Measurements from ENCODE around the gene PLBD2.

The PLBD2 gene

DNA sequence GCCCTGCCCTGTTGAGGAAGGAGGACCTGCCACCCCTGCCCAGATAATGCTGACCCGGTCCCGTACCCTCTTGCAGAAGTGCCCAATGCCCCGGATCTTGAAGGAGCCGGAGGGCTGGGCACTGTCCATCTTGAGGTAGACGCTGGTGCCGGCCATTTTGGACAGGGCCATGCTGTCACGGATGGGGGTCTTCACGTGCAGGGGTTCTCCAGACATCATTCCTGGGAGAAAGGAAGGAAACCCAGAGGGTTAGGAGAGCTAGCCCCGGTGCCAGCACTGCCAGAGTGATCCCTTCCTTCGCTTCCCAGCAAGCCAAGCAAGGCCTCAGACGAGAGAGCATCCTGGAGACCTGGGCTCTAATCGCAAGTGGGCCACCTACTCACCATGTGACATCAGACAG is 41.1 kb downstream of the PLBD2 start:
- no peak for DNase-seq
- H3K27ac ChIP-seq (ENCODE audit: insufficient read depth in 1 of 2, low read depth in 1 of 2, low read length in 2 of 2, poor library complexity in 1 of 2, severe bottlenecking in 2 of 2) = no peak overlapping the region
- ChIA-PET POLR2A (no interaction called here), CTCF (no interaction called here)
- WGBS (ENCODE audit: insufficient coverage) = 94% methylated on average over 9 of the region's 12 CpGs
- H3K9me3 ChIP-seq (ENCODE audit: control extremely low read depth in 1 of 5, control insufficient read depth in 4 of 5, insufficient read depth in 2 of 5, low read depth in 1 of 5, low read length in 4 of 5) = no peaks in the 10 kb centered on the region
- H3K36me3 ChIP-seq (ENCODE audit: control insufficient read depth in 4 of 4, insufficient read depth in 4 of 4, low read length in 3 of 4) = no peaks in the 10 kb centered on the region
- peaks cover 0 to 19% (median 17%) of the 10 kb centered on the region in 4 experiments for H3K4me1 ChIP-seq (ENCODE audit: control extremely low read depth in 1 of 4, control insufficient read depth in 4 of 4, insufficient read depth in 4 of 4, low read length in 3 of 4)
- H3K4me3 ChIP-seq (ENCODE audit: control insufficient read depth in 1 of 7, extremely low read depth in 1 of 7, insufficient read depth in 4 of 7, low read depth in 2 of 7, low read length in 6 of 7) = no peak overlapping the region
- H3K27me3 ChIP-seq (replicated peaks in 2 of 5; ENCODE audit: control insufficient read depth in 4 of 5, insufficient read depth in 5 of 5, low read length in 4 of 5) = peaks cover 0 to 4% (median 0%) of the 10 kb centered on the region in 5 experiments

DNA sequence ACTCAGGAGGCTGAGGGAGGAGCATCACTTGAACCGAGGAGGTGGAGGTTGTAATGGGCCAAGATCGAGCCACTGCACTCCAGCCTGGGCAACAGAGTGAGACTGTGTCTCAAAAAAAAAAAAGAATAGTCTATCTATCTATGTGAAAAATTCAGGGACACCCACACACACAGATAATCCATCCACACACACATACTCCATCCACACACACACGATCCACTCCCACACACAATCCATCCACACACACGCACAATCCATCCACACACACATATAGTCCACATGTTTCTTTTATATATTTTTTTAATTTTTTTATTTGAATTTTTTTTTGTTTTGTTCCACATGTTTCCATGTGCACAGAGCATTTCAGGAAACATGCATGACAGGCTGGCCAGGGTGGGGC is 42.0 kb downstream of the PLBD2 start:
- peaks cover 0 to 4% (median 0%) of the 10 kb centered on the region in 5 experiments for H3K27me3 ChIP-seq (replicated peaks in 2 of 5; ENCODE audit: control insufficient read depth in 4 of 5, insufficient read depth in 5 of 5, low read length in 4 of 5)
- H3K4me1 ChIP-seq (ENCODE audit: control extremely low read depth in 1 of 4, control insufficient read depth in 4 of 4, insufficient read depth in 4 of 4, low read length in 3 of 4) = peaks cover 0 to 23% (median 17%) of the 10 kb centered on the region in 4 experiments
- ChIA-PET CTCF (interaction anchor here (0.7 to 1.8 kb wide), 3 partner anchors 8 to 30 kb away, joined by 3 read pairs; no protein-coding TSS in a partner anchor), POLR2A (no interaction called here)
- H3K9me3 ChIP-seq (ENCODE audit: control extremely low read depth in 1 of 5, control insufficient read depth in 4 of 5, insufficient read depth in 2 of 5, low read depth in 1 of 5, low read length in 4 of 5) = no peaks in the 10 kb centered on the region
- H3K27ac ChIP-seq (ENCODE audit: insufficient read depth in 1 of 2, low read depth in 1 of 2, low read length in 2 of 2, poor library complexity in 1 of 2, severe bottlenecking in 2 of 2) = no peak overlapping the region
- 100% methylated on average over 1 of the region's 4 CpGs for WGBS (ENCODE audit: insufficient coverage)
- no peaks in the 10 kb centered on the region for H3K36me3 ChIP-seq (ENCODE audit: control insufficient read depth in 4 of 4, insufficient read depth in 4 of 4, low read length in 3 of 4)
- H3K4me3 ChIP-seq (ENCODE audit: control insufficient read depth in 1 of 7, extremely low read depth in 1 of 7, insufficient read depth in 4 of 7, low read depth in 2 of 7, low read length in 6 of 7) = no peak overlapping the region
- no peak for DNase-seq

DNA sequence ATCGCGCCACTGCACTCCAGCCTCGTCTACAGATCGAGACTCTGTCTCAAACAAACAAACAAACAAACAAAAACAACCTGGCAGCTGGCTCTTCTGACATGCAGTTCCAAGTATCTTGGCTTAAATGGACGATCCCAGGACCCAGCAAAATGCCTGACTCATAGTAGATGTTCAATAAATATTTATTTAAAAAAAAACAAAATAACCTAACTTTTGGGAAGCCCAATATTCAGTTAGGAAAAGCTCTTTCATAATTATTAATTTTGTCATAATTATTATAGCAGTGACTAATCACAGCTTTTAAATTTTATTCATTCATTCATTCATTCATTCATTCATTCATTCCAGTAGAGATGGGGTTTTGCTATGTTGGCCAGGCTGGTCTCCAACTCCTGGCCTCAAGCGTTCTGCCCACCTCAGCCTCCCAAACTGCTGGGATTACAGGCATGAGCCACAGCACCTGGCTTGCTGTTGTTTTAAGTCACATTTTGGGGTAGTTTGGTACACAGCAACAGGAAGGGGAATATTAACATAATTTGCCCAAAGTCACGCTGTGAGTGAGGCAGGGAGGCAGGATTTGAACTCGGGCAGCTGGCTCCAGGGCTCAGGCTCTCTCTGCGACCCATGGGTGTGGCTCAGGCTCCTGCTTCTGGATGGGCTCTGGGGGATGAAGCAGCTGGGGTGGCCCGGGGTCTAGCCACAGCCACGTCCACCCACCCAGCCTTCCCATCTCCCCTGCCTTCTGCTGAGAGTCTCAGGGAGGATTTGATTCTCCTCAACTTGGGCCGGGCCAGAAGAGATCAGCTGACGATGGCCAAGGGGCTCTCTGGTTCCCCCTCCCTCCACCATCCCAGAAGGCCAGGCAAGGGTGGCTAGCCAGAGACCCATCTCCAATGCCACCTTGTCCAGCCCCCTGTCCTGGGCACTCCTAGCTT is 42.9 kb downstream of the PLBD2 start:
- ChIA-PET CTCF (interaction anchor here (0.7 to 1.8 kb wide), 3 partner anchors 9 to 31 kb away, joined by 3 read pairs; no protein-coding TSS in a partner anchor), POLR2A (interaction anchor here (0.6 kb wide), 1 partner anchor 43 kb away, joined by 4 read pairs; no protein-coding TSS in a partner anchor)

DNA sequence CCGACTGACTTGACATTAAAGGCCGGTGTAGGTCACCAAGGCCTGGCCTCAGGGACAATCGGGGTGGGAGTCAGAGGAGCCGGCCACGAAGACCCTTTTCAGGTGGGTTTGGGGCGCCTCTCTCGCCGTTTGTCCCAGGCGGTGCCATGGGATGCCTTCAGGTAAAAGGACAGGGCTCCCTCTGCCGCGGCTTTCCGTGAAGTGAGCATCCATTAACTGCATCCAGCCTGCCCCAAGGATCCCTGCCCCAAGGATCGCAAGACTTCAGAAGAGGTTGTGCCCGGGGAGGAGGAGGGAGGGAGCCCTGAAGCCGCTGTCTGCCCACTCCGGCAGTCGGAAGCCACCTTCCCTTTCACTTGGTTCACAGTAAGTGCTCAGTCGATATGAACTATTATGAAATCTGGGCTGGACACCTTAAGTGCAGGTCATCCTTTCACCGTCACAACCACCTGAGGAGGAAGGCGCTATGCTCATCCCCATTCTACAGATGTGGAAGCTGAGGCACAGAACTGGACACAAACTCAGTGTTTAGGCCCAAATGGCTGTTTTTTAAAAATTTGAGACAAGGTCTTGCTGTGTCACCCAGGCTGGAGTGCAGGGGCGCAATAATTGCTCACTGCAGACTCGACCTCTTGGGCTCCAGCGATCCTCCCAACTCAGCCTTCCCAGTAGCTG is 44.3 kb downstream of the PLBD2 start:
- H3K9me3 ChIP-seq (ENCODE audit: control extremely low read depth in 1 of 5, control insufficient read depth in 4 of 5, insufficient read depth in 2 of 5, low read depth in 1 of 5, low read length in 4 of 5) = no peaks in the 10 kb centered on the region
- DNase-seq = no peak
- H3K27me3 ChIP-seq (replicated peaks in 2 of 5; ENCODE audit: control insufficient read depth in 4 of 5, insufficient read depth in 5 of 5, low read length in 4 of 5) = peaks cover 0 to 2% (median 0%) of the 10 kb centered on the region in 5 experiments
- ChIA-PET POLR2A (no interaction called here), CTCF (no interaction called here)
- WGBS (ENCODE audit: insufficient coverage) = 98% methylated on average over 18 of the region's 23 CpGs
- peaks cover 0 to 32% (median 20%) of the 10 kb centered on the region in 4 experiments for H3K4me1 ChIP-seq (ENCODE audit: control extremely low read depth in 1 of 4, control insufficient read depth in 4 of 4, insufficient read depth in 4 of 4, low read length in 3 of 4)
- H3K36me3 ChIP-seq (ENCODE audit: control insufficient read depth in 4 of 4, insufficient read depth in 4 of 4, low read length in 3 of 4) = no peaks in the 10 kb centered on the region
- H3K4me3 ChIP-seq (ENCODE audit: control insufficient read depth in 1 of 7, extremely low read depth in 1 of 7, insufficient read depth in 4 of 7, low read depth in 2 of 7, low read length in 6 of 7) = no peak overlapping the region
- H3K27ac ChIP-seq (ENCODE audit: insufficient read depth in 1 of 2, low read depth in 1 of 2, low read length in 2 of 2, poor library complexity in 1 of 2, severe bottlenecking in 2 of 2) = no peak overlapping the region

More for the DNA sequence above, 42.9 kb downstream of the PLBD2 start:
- 89% methylated on average over 4 of the region's 13 CpGs for WGBS (ENCODE audit: insufficient coverage)
- Histone ChIP-seq H3K36me3 (ENCODE audit: control insufficient read depth in 4 of 4, insufficient read depth in 4 of 4, low read length in 3 of 4) (no peaks in the 10 kb centered on the region), H3K9me3 (ENCODE audit: control extremely low read depth in 1 of 5, control insufficient read depth in 4 of 5, insufficient read depth in 2 of 5, low read depth in 1 of 5, low read length in 4 of 5) (no peaks in the 10 kb centered on the region), H3K27me3 (replicated peaks in 2 of 5; ENCODE audit: control insufficient read depth in 4 of 5, insufficient read depth in 5 of 5, low read length in 4 of 5) (peaks cover 0 to 4% (median 0%) of the 10 kb centered on the region in 5 experiments), H3K27ac (ENCODE audit: insufficient read depth in 1 of 2, low read depth in 1 of 2, low read length in 2 of 2, poor library complexity in 1 of 2, severe bottlenecking in 2 of 2) (no peak overlapping the region), H3K4me3 (ENCODE audit: control insufficient read depth in 1 of 7, extremely low read depth in 1 of 7, insufficient read depth in 4 of 7, low read depth in 2 of 7, low read length in 6 of 7) (no peak overlapping the region), H3K4me1 (ENCODE audit: control extremely low read depth in 1 of 4, control insufficient read depth in 4 of 4, insufficient read depth in 4 of 4, low read length in 3 of 4) (peaks cover 0 to 27% (median 17%) of the 10 kb centered on the region in 4 experiments)
- DNase-seq = no peak

DNA sequence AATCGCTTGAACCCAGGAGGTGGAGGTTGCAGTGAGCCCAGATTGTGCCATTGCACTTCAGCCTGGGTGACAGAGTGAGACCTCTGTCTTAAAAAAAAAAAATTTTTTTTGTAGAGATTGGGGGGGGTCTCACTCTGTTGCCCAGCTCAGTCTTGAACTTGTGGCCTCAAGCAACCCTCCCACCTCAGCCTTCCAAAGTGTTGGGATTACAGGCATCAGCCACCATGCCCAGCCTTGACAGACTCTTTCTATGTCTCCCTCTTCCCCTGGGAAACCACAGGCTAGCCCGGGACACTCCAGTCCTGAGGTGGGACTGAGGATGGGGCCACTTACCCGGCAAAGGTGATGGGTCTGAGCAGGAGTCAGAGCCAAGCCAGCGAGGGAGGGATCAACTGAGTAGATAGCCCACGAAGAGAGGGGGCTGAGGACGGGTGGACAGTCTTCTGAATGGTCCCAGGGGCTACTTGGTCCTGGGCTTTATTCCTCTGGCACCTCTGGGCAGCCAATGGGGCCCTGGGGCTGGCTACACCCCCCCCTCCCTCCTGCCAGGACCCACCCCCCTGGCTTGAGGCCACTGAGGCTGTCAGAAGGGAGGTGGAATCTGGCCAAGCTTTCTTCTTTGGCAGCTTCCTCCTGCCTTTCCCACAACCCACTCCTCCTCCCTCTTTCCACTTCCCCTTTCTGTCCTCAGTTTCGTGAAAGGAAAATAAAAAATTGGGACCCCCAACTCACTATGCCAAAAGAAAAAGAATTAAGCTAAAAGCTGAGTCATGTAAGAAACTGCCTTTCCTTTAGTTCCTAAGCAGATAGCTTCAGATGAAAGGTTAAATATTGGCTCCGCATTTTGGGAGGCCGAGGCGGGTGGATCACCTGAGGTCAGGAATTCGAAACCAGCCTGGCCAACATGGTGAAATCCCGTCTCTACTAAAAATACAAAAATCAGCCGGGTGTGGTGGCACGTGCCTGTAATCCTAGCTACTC is 45.3 kb downstream of the PLBD2 start, which contains the start of gene SDS:
TSS of gene SDS (minus strand) at position 453 of the 981 bp plus-strand sequence. CDS start 4,179 bp downstream, outside the sequence.
- Histone ChIP-seq H3K36me3 (ENCODE audit: control insufficient read depth in 4 of 4, insufficient read depth in 4 of 4, low read length in 3 of 4) (no peaks in the 10 kb centered on the region), H3K9me3 (ENCODE audit: control extremely low read depth in 1 of 5, control insufficient read depth in 4 of 5, insufficient read depth in 2 of 5, low read depth in 1 of 5, low read length in 4 of 5) (no peaks in the 10 kb centered on the region), H3K27me3 (replicated peaks in 2 of 5; ENCODE audit: control insufficient read depth in 4 of 5, insufficient read depth in 5 of 5, low read length in 4 of 5) (no peaks in the 10 kb centered on the region), H3K4me3 (ENCODE audit: control insufficient read depth in 1 of 7, extremely low read depth in 1 of 7, insufficient read depth in 4 of 7, low read depth in 2 of 7, low read length in 6 of 7) (peak within 1 kb of the TSS in 4 of 7 experiments; percentile 37 to 61 (median 50)), H3K27ac (ENCODE audit: insufficient read depth in 1 of 2, low read depth in 1 of 2, low read length in 2 of 2, poor library complexity in 1 of 2, severe bottlenecking in 2 of 2) (peak within 1 kb of the TSS in 1 of 2 experiments; percentile 45), H3K4me1 (ENCODE audit: control extremely low read depth in 1 of 4, control insufficient read depth in 4 of 4, insufficient read depth in 4 of 4, low read length in 3 of 4) (peaks cover 0 to 41% (median 29%) of the 10 kb centered on the region in 4 experiments)
- WGBS (ENCODE audit: insufficient coverage) = 38% methylated on average over 13 of the region's 14 CpGs
- peak; percentile 52 to 80 (median 76) for DNase-seq
- CTCF ChIA-PET = interaction anchor here (1.1 to 1.8 kb wide), 3 partner anchors 17 to 28 kb away, joined by 3 to 4 read pairs (median 3); no protein-coding TSS in a partner anchor
- POLR2A ChIA-PET = no interaction called here

DNA sequence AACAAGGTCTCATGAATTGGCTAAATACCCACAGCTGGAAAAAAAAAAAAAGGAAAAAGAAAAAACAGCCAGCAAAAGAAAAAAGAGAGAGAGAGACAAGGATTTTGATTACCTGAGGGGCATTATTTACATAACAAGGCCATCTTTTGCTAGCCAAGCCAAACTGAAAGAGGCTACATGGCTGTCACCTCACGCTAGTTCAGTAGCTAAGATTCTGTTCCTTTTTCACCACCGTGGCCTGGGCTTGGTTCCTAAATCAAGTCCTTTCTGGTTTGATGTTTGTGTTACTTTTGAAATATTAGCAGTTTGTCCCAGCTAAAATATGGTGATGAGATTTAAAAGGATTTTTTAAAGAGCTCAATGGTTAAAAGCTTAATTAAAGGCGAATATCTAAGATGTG is 47.3 kb downstream of the PLBD2 start:
- ChIA-PET POLR2A (no interaction called here), CTCF (interaction anchor here (0.6 to 2.3 kb wide), 5 partner anchors 9 to 225 kb away, joined by 3 to 7 read pairs (median 4); no protein-coding TSS in a partner anchor)
- Histone ChIP-seq H3K4me1 (ENCODE audit: control extremely low read depth in 1 of 4, control insufficient read depth in 4 of 4, insufficient read depth in 4 of 4, low read length in 3 of 4) (peaks cover 0 to 44% (median 32%) of the 10 kb centered on the region in 4 experiments), H3K4me3 (ENCODE audit: control insufficient read depth in 1 of 7, extremely low read depth in 1 of 7, insufficient read depth in 4 of 7, low read depth in 2 of 7, low read length in 6 of 7) (no peak overlapping the region), H3K27me3 (replicated peaks in 2 of 5; ENCODE audit: control insufficient read depth in 4 of 5, insufficient read depth in 5 of 5, low read length in 4 of 5) (no peaks in the 10 kb centered on the region), H3K27ac (ENCODE audit: insufficient read depth in 1 of 2, low read depth in 1 of 2, low read length in 2 of 2, poor library complexity in 1 of 2, severe bottlenecking in 2 of 2) (no peak overlapping the region), H3K36me3 (ENCODE audit: control insufficient read depth in 4 of 4, insufficient read depth in 4 of 4, low read length in 3 of 4) (no peaks in the 10 kb centered on the region), H3K9me3 (ENCODE audit: control extremely low read depth in 1 of 5, control insufficient read depth in 4 of 5, insufficient read depth in 2 of 5, low read depth in 1 of 5, low read length in 4 of 5) (no peaks in the 10 kb centered on the region)
- peak in 2 of 3 donors; percentile 38 to 50 for DNase-seq
- WGBS (ENCODE audit: insufficient coverage) = no CpG with 5 or more reads among the region's 3 CpGs
